ENCODE measurements around the gene MRNIP.

The MRNIP gene, protein sequence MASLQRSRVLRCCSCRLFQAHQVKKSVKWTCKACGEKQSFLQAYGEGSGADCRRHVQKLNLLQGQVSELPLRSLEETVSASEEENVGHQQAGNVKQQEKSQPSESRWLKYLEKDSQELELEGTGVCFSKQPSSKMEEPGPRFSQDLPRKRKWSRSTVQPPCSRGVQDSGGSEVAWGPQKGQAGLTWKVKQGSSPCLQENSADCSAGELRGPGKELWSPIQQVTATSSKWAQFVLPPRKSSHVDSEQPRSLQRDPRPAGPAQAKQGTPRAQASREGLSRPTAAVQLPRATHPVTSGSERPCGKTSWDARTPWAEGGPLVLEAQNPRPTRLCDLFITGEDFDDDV

DNA sequence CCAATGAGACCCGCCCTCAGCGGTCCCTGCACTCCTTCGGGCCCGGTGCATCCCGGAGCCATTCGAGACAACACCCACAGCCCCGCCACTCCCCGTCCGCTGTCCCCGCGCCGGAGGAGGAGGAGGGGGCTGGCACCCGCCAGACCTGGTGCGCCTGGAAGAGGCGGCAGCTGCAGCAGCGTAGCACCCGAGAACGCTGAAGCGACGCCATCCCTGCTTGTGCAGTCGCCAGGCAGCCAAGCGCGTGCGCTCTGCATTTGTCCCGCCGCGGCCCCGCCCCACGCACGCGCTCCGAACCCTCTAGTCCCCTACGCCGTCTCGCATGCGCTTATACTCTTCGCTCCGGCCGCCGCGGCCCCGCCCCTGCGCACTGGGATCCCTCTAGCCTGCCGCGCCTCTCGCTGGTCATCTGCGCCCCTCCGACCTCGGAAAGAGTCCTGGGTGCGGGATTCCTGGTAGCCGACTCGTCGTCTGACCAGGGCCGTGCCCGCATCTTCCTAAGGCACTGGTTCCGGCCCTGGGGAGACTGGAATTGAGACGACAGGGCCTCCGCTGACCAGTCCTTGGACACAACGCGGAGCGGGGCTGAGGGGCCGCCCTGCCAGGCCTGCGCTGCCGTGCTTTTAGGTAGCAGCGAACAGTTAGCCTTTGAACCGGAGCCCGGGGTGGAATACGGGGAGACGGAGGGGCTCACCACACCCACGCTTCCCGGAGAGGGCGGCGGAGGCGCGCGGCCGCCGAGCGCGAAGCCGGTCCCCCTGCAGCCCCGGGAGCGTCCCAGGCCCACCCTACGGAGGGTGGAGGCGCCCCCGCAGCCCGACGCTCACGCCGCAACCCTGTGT lies at the start of gene MRNIP:
TSS of gene MRNIP (minus strand) at position 232 of the 842 bp plus-strand sequence. CDS start at position 211, 21 bp downstream.
- peak; percentile 88 for DNase-seq

DNA sequence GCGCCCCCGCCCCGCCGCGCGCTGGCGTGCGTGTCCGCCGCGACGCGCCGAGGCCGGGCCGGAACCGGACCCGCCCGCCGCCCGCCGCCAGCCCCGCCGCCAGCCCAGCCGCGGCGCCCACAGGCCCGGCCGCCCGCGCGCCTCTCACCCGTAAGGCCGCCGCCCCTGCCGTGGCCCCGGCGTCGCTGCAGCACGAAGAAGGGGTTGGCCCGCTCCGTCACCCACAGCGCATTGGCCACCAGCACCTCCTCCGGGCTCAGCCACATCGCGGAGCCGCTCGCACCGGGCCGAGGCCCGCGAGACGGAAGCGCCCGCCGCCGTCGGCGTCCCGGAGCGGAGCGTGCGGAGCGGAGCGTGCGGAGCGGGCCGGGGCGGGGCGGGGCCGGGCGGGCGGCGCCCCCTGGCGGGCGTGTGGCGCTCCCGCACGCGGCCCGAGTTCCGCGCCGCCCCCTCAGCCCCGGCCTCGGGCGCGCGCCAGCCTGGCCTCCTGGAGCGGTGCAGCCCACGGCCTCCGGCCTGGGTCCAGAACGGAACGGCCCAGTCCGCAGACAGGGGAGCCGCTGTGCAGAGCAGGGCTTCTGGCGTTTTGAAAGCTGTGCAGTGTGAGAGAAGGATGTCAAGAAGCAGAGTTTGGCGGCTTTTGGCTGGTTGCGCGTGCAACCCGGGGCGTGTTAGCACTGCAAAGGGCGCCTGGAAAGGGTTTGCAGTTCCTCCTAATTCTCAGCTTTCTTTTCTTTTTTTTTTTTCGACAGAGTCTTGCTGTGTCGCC lies 49.1 kb upstream of the MRNIP start, which contains the start of gene TBC1D9B:
TSS of gene TBC1D9B (minus strand) at position 342 of the 769 bp plus-strand sequence. CDS start at position 266, 76 bp downstream.
- peak; percentile 70 for DNase-seq

DNA sequence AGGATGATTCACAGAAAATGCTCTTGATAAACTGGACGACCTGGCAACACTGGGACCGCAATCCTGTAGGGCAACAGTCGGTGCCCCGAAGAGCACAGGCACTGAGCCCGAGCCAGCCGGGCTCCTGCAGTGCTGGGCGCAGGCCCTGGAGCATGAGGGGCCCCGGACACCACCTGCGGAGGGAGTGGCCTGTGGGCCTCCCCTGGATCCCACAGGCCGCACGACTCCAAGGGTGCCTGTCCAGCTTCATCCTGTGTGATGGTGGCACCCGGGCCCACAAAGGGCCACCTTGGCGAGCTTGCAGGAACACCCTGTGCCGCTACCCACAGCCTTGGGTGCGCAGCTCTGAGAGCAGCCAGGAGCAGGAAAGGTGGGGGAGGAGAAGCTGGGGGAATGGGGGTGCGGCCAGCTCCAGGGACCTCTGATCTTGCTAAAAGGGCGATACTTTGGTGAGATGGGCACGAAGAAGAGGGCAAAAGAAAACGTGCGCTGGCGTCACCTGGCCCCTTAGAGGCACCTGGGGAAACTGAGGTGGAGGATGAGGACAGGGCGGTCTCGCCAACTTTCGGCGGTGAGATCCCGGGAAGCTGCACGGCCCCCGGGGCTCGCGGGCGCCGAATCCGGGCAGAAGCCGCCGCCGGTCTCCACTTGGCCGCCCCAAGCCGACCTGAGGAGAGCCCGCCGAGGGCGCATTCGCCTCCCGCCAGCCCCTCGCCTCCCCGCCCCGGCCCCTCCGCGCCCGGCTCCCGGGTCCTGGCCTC lies 48.4 kb upstream of the MRNIP start:
- DNase-seq, result no peak

DNA sequence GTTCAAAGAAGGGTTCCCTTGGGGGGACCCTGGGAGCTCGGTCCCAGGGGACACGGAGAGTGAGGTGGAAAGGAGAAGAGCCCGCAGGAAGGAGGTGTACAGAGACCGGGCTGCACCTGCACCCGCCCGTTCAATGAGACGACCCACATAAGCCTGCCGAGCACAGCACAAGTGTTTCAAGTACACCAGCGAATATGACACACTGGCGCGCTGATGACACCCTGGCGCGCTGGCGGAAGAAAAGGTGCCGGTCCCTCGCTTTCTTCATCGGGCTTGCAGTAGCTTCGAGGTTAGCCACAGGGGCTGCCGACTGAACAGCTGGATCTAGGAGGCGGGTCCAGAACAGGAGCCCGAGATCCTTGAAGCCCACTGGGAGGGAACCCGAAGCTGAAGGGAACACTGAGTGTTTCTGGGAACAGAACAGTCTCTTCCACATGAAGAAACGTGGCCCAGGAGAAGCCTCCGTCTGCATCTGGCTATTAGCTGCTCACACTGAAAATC lies 47.7 kb upstream of the MRNIP start:
- no peak for DNase-seq

DNA sequence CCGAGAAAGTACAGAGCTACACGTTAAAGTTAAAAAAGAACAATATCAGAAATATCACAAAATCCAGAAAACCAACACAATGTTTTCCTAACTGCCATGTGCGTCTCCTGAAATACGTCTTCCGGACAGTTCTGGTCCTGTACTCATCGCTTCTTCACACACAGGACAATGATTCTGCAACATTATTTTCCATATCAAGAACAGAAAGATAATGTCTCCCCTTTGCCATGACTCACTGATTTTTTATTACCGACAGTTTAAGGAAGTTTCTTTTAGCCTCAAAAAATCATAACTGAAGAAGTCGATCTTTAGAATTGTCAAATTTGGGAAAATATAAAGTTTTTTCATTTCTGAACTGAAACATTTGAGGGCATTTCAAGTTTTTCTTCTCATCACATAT lies 46.5 kb upstream of the MRNIP start:
- DNase-seq, result no peak

DNA sequence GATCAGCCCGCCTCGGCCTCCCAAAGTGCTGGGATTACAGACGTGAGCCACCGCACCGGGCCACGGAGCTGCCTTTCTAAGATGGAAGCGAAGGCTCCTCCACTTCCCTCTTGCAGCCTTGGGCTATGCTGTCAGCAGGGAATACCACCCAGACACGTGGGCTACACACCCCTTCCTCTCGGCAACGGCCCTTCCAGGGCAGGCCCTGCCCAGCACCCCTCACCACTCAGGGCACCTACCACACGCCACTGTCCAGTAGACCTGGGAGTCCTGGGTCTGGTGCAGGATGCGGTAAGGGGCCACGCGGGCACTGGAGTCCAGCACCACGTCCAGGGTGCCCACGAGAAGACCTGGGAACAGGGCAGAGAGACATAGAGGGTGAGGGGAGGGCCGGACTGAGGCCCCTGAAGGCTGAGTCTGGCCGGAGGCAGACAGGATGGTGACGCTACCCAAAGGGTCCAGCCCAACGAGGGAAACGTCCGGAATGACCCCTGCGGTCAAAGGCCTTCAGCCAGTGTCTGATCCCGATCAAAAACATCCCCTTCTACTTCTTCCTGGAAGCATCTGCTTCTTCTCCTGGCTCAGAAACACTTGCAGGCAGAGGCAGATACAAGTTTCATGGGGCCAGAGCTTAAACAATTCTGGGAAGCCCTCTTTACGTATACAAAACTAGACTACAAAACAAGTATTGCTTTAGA lies 46.0 kb upstream of the MRNIP start:
- no peak for DNase-seq

DNA sequence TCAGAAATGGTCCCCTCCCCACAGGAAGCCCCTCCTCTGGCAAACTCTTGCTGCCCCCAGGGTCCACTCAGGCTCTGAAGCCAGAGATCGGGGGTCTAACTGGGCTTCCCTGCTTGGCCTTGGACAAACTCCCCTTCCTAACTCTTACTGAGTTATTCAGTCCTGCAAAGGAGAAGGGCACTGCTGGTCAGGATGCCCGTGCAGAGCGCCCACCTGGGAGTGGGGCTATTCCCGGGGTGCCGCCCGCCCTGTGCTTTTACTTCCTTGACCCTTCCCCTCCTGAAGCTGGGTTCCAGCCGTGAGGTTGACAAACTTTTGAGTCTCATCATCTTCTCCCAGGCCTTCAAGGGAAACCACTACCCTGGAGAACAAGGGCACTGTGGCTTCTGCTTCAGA lies 44.1 kb upstream of the MRNIP start:
- no peak for DNase-seq

DNA sequence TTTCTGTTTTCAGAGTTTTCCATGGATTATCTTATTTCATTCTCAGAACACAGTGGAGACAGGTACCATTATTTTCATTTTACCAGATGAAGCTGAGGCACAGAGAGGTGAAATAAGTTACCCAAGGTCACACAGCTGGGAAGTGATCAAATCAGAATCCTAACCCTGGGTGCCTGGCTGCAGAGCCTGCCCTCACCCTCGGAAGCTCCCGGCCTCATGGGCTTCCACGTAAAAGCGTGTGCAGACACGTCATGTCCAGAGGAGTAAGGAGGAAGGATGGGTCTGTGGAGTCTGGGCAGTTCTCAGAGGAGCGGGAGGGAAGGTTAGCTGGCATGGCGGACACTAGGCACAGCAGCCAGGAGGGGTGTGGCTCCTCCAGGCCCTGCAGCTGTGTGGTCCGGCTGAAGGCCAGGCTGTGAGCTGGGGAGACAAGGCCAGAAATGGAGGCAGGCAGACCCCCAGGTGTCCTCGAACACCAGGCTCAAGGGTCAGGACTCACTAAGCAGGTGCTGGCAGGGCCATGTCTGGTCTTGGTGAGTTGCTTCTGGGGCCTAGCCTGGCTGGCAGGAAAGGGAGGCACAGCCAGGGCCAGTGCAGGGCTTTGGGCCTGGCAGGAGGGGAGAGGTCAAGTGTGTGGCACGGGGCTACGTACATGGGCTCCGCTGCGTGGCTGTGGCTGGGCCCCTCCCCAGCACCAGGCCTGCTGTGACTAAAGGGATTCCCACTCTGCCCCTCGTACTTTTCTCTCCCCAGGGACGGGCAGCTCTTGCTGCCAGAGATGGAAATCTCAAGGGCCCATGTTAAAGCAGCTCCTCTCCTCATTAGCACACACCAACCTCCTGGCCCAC lies 43.5 kb upstream of the MRNIP start:
- DNase-seq, result no peak

DNA sequence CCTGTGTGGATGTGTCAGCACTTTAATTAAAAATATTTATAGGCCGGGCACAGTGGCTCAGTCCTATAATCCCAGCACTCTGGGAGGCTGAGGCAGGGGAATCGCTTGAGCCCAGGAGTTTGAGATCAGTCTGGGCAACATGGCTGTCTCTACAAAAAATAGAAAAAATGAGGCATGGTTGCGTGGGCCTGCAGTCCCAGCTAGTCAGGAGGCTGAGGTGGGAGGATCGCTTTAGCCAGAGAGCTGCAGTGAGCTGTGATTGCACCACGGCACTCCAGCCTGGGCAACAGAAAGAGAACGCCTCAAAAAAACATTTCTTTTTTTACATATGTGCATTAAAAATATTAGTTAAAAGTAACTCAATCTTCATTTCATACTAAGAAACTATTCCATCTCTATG lies 42.8 kb upstream of the MRNIP start:
- DNase-seq, result no peak

DNA sequence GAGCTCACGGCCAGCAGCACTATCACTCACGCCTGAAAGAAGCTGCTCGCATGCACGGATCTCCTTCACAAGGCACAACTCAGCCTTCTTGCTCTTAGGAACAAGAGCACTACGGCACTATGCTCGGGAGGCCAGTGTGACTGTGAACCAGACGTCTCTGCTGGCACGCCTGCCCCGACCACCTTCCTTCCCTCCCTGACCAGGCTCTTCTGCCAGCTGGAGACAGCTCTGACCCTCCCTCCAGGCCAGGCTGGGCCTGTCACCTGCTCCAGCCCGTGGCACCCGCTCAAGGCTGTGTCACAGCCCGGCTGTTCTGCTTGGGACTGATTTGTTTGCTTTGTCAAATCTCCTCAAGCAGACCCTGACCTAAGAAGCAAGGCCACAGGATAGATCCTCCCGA lies 42.1 kb upstream of the MRNIP start:
- no peak for DNase-seq

DNA sequence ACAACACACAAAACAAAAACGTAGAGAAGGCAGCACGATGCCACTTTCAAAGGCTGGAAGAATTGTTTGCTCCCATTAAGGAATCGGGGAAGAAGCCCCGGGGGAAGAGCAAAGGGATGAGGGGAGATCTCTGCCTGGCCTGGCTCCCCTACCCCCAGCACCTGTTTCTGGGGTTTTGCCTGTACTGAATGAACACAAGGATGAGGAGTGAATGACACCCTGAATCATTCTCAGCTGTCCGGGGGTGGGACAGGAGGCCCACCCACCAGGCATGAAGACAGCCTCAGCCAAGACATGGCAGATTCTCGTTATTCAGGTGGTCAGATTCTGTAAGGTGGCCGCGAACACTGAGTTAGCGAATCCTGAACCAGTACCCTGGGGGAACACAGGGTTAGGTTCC lies 41.6 kb upstream of the MRNIP start:
- no peak for DNase-seq

DNA sequence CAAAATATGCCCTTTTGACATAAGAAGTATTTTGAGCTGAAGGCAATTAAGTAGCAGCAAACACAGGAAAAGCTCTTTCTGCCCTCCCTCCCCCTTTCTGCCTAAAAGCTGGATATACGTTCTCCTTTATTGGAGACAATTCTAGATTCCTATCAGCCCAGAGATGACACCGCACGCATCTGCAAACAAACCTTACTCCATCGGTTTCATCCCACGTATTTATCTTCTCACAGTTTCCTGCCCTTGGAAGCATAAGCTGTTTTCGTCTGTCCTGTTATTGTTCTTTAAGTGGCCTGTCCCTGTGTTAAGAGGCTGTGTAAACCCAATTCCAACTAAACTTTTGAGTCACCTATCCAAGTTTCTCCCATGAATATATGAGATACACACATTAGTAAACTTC lies 37.2 kb upstream of the MRNIP start:
- no peak for DNase-seq

DNA sequence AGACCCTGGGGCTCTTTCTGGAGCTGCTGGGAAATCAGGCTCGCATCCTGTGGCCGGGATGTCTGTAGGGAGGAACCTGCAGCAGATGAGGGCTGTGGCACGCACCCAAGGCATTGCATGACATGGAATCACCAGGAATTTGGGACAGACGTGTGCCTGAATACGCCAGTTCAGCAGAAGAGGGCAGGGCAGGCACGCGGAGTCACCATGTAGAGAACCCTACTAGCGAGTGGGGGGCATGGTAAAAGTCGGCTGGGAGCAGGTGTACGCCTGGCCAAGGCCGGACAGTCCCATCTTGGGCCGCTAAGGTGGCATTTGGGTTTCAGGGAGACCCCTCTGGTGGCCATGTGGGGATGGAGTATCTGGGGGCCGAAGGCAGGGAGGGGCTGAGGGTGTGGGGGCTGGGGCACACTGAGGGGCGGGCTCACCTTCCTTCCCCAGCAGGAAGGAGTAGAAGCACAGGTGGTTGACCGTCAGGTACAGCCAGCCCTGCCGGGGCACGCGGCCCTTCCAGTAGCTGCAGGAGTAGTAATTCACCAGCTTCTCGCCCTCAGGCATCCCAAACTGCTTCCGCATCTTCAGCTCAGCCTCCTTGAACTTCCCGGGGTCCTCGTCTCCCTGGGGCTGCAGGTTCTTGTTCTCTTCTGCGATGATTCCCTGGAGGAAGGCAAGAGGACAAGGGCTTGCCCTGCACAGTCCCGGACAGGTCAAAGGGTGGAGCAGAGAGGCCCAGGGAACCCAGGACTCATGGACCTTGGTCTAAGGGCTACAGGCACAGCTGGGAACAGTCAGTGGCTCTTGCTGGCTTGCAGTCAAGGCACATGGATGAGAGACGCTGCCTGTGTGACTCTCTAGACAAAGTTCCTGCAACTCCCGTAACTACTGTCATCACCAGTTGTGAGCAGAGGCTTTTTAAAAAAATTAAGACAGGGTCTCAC lies 35.6 kb upstream of the MRNIP start:
- no peak for DNase-seq

DNA sequence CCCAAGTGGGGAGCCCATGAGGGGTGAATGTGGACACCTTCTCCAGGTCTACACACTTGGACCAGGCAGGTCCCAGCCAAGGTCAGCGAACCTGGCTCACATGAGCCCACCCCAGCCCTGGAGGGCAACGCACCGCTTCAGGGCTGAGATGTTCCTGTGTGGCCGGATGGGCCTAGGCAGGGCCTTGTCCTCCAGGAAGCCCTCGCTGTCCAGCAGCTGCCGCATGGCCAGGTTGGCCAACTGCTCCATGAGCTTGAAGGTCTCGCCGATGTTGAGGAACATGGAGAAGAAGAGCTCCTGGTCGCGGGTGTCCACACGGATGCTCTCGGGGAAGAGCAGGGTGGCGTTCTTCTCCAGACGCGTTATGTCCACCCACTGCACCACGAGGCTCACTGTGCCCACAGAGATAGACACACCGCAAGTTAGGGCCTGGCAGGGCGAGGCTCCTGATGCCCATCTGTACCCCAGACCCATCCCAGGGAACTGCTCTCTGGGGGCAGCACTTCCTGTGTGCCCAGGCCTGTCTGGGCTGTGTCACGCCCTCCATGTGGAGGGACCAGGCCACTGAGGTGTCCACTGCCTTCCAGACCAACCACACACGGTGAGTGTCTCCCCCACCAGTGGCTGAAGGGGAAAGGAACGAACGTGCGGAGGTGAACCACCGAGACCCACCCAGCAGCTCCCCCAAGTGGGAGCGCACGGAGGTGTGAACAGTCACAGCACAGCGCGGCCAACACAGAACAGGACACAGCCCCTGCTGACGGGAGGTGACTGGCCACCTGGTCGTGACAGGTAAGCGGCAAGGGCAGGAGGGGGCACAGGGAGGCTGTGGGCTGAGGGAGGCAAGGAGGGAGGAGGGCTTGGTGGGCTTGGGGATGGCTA lies 34.7 kb upstream of the MRNIP start:
- DNase-seq, result no peak

DNA sequence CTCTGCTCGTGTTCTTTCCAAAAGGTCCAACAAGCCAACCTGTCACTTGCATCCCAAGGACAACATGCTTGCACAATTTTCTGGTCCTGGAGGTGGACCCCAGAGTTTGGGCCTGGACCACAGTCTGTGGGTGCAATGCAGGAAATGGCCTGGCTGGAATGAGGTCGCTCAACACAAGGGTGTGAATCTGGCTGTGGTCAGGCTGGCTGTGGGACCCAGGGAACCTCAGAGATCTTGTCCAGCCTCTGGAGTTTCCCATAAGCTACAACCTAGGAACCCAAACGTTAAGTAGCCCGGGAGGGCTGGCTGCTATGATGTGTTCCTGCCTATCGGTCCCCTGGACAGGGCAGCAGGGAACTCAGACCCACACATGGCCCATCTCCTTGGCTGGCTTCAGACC lies 33.6 kb upstream of the MRNIP start:
- no peak for DNase-seq

DNA sequence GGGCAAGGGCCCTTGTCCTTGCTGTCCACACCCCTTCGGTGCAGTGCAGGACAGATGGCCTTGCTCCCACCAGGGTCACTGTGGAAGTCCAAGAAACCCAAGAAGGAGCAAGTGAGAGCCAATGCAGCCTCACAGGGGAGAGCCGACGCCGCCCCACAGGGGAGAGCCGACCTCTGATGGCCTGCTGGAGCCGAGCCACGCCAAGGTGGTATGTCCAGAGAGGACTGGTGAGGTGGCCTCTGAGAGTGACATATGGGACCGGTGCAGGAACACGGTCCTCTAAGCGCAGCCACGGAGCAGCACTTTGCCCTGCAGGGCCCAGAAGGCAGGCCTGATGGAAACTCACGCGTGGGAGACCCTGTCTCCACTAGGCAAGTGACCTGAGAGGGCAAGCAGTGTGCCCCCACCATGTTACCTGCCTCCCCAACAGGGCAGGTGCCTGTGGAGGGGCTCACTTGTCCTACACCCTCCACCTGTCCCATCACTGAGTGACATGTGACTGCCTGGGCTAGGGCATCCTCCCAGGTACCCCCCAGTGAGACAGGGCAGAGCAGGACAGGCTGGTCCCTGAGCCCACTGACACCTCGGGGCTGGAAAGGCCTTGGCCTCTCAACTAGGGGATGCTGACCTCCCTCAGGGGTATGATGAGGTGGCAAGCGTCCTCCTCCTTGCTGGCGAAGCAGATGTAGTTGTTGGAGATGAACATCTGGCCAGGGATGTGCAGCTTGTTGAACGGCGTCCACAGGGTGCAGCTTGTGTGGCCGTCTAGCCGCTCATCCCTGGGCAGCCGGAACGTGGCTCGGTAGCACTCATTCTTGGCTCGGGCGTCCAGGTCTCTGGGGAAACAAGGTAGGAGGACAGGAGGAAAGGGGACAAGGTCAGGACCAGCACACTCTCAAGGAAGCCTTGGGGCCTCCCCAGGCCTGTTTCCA lies 32.4 kb upstream of the MRNIP start:
- no peak for DNase-seq

DNA sequence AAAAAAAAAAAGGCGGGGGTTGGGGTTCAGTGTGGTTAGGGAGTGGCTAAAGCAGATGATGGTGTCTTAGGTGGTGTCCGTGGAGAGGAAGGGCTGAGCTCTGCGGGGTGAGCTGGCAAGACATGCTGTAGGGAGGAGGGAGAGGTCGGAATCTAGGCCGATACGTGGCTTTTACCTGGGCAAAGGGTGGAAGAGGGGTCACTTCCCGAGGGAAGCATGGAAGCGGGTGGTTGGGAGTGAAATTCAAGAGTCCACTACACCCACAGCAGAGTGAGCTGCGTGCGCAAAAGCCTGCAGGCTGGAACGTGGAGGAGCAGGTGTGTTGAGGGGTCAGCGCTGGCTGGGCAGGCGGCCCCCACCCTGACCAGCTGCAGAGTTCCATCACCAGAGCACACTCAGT lies 31.3 kb upstream of the MRNIP start:
- DNase-seq, result no peak
